SK-N-SH treated with all-trans-retinoic acid at 6 μM for 48 hours (cell line): ENCODE data around the gene CARD14.

ENCODE experiments used
- ATAC-seq: fragments of 200-7000 bp; cut with Tn5 transposase; 3 replicates; pipeline ENCODE4 v1.9.1; 2020; ENCODE audit warnings: mild to moderate bottlenecking, moderate library complexity
- BACH2 ChIP-seq: fragments of 250-450 bp; sonication (Bioruptor Pico); IDR thresholded peaks from 2 replicates; pipeline ENCODE4 v1.9.0; 2021; ENCODE audit warnings: mild to moderate bottlenecking, borderline replicate concordance
- CREB5 ChIP-seq: fragments of 250-450 bp; sonication (Bioruptor Pico); IDR thresholded peaks from 2 replicates; pipeline ENCODE4 v1.5.1; 2020; ENCODE audit warnings: low read depth, mild to moderate bottlenecking, moderate library complexity
- CSDC2 ChIP-seq: fragments of 250-450 bp; sonication (Bioruptor Pico); IDR thresholded peaks from 2 replicates; pipeline ENCODE4 v1.5.0; 2020; ENCODE audit warnings: mild to moderate bottlenecking, moderate library complexity
- ESRRG ChIP-seq: fragments of 250-450 bp; sonication (Bioruptor Pico); IDR thresholded peaks from 2 replicates; pipeline ENCODE4 v1.6.1; 2021; ENCODE audit warnings: mild to moderate bottlenecking
- ISL1 ChIP-seq: fragments of 250-450 bp; sonication (Bioruptor Pico); IDR thresholded peaks from 2 replicates; pipeline ENCODE4 v2.1.2; 2022; ENCODE audit warnings: mild to moderate bottlenecking, moderate library complexity
- OSR1 ChIP-seq: fragments of 250-450 bp; sonication (Bioruptor Pico); IDR thresholded peaks from 2 replicates; pipeline ENCODE4 v1.8.0; 2022; ENCODE audit warnings: moderate library complexity, mild to moderate bottlenecking, inconsistent platforms
- RARB ChIP-seq: fragments of 250-450 bp; sonication (Bioruptor Pico); IDR thresholded peaks from 2 replicates; pipeline ENCODE4 v1.8.0; 2021; ENCODE audit warnings: mild to moderate bottlenecking, moderate library complexity
- SNAI2 ChIP-seq: fragments of 250-450 bp; sonication (Bioruptor Pico); IDR thresholded peaks from 2 replicates; pipeline ENCODE4 v1.5.0; 2020; ENCODE audit warnings: mild to moderate bottlenecking, moderate library complexity
- TCF4 ChIP-seq: fragments of 250-450 bp; sonication (Bioruptor Pico); IDR thresholded peaks from 2 replicates; pipeline ENCODE4 v1.8.0; 2021; ENCODE audit warnings: mild to moderate bottlenecking, moderate library complexity, borderline replicate concordance
- TOX ChIP-seq: fragments of 250-450 bp; sonication (Bioruptor Pico); IDR thresholded peaks from 2 replicates; pipeline ENCODE4 v1.8.0; 2021; ENCODE audit warnings: mild to moderate bottlenecking, moderate library complexity, borderline replicate concordance
- ZC3H10 ChIP-seq: fragments of 250-450 bp; sonication (Bioruptor Pico); IDR thresholded peaks from 2 replicates; pipeline ENCODE4 v1.5.1; 2021; ENCODE audit warnings: mild to moderate bottlenecking, moderate library complexity
- ZNF565 ChIP-seq: fragments of 450-650 bp; formaldehyde crosslinking; conservative IDR thresholded peaks from 2 replicates; pipeline ENCODE4 v1.5.0; 2020; ENCODE audit warnings: low read depth, mild to moderate bottlenecking, moderate library complexity
- ZNF70 ChIP-seq: fragments of 450-650 bp; formaldehyde crosslinking; IDR thresholded peaks from 2 replicates; pipeline ENCODE4 v1.5.0; 2020; ENCODE audit warnings: mild to moderate bottlenecking, moderate library complexity
- ZNF8 ChIP-seq: fragments of 450-650 bp; formaldehyde crosslinking; IDR thresholded peaks from 2 replicates; pipeline ENCODE4 v1.5.0; 2020; ENCODE audit warnings: mild to moderate bottlenecking, moderate library complexity
- TF ChIP-seq, protein P1 (sequence below): fragments of 250-450 bp; sonication (Bioruptor Pico); IDR thresholded peaks from 2 replicates; pipeline ENCODE4 v1.8.0; 2021; ENCODE audit warnings: low read depth, mild to moderate bottlenecking, moderate library complexity, borderline replicate concordance
- TF ChIP-seq, protein P2 (sequence below): fragments of 250-450 bp; sonication (Bioruptor Pico); IDR thresholded peaks from 2 replicates; pipeline ENCODE4 v1.5.1; 2021; ENCODE audit warnings: mild to moderate bottlenecking, moderate library complexity
- TF ChIP-seq, protein P3 (sequence below): fragments of 250-450 bp; sonication (Bioruptor Pico); IDR thresholded peaks from 2 replicates; pipeline ENCODE4 v1.8.0; 2020; ENCODE audit warnings: mild to moderate bottlenecking, moderate library complexity, borderline replicate concordance

Gene CARD14

DNA sequence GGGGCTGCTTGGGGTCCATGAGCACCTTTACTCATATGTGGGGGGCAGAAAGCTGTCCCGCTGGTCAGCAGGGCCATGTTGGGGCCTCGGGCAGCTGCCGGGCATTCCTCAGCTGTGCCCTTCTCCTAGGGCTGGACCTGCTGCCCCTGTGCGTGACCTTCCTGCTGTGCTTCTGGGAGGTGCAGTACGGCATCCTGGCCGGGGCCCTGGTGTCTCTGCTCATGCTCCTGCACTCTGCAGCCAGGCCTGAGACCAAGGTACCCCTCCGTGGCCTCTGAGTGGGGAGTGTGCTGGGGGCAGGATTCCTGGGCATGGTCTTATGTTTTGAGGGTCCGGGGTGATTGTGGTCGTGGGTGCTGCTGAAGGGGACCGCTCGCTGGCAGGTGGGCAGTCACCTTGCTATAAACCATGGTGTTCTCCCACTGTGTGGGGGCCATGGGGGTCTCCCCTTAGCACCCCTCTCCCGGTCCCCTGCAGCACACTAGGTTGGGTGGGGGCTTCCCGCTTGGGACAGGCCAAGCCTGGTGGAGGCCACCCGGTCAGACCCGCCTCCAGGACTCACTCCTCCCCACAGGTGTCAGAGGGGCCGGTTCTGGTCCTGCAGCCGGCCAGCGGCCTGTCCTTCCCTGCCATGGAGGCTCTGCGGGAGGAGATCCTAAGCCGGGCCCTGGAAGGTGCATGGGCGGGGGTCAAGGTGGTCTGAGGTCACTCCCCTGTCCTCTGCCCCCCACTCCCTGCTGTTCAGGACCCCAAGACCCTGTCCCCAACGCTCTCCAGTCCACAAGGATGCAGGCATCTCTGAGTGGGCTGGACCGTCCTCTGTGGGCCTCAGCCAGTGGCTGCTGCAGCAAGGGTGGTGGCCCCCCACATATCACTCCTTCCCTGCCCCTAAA lies 78.4 kb downstream of the CARD14 start (continued):
- TF ChIP-seq, protein P1, sequence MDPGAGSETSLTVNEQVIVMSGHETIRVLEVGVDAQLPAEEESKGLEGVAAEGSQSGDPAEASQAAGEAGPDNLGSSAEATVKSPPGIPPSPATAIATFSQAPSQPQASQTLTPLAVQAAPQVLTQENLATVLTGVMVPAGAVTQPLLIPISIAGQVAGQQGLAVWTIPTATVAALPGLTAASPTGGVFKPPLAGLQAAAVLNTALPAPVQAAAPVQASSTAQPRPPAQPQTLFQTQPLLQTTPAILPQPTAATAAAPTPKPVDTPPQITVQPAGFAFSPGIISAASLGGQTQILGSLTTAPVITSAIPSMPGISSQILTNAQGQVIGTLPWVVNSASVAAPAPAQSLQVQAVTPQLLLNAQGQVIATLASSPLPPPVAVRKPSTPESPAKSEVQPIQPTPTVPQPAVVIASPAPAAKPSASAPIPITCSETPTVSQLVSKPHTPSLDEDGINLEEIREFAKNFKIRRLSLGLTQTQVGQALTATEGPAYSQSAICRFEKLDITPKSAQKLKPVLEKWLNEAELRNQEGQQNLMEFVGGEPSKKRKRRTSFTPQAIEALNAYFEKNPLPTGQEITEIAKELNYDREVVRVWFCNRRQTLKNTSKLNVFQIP, result no peak

DNA sequence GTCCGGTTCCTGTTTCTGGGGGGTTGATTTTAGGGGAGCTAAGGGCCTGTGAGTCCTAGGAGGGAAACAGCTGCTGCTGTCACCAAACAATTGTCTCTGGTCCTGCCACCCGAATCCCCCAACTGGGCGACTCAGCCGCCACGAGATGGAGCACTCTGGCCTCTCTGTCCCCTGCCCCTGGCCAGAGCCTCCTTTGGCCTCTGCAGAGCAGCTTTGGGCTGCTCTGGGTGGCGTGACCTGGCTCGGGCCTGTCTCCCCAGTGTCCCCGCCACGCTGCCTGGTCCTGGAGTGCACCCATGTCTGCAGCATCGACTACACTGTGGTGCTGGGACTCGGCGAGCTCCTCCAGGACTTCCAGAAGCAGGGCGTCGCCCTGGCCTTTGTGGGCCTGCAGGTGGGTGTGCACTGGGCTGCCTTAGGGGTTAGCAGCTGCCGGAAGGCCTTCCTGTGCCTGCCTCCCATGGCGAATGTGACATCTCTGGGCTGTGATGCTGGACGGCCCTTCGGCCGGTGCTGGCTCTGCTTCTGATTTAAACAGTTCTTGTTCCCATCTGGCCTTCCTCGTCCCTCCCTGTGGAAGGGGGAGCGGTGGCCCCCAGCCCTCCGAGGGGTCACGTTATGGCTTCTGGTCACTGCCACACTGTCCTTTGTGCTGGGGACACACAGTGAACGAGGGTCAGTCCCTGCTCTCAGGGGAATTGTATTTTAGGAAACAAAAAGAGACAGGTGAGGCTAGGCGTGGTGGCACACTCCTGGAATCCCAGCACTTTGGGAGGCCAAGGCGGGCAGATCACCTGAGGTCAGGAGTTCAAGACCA lies 79.3 kb downstream of the CARD14 start:
- ATAC-seq, result no peak
- TF ChIP-seq, protein P2, sequence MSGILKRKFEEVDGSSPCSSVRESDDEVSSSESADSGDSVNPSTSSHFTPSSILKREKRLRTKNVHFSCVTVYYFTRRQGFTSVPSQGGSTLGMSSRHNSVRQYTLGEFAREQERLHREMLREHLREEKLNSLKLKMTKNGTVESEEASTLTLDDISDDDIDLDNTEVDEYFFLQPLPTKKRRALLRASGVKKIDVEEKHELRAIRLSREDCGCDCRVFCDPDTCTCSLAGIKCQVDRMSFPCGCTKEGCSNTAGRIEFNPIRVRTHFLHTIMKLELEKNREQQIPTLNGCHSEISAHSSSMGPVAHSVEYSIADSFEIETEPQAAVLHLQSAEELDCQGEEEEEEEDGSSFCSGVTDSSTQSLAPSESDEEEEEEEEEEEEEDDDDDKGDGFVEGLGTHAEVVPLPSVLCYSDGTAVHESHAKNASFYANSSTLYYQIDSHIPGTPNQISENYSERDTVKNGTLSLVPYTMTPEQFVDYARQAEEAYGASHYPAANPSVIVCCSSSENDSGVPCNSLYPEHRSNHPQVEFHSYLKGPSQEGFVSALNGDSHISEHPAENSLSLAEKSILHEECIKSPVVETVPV (CRISPR knock-in tag), result no peak
- TF ChIP-seq ZNF565, result no peak
- no peak for TF ChIP-seq ISL1 (CRISPR knock-in tag)
- TF ChIP-seq SNAI2 (CRISPR knock-in tag), result no peak
- TF ChIP-seq, protein P3, sequence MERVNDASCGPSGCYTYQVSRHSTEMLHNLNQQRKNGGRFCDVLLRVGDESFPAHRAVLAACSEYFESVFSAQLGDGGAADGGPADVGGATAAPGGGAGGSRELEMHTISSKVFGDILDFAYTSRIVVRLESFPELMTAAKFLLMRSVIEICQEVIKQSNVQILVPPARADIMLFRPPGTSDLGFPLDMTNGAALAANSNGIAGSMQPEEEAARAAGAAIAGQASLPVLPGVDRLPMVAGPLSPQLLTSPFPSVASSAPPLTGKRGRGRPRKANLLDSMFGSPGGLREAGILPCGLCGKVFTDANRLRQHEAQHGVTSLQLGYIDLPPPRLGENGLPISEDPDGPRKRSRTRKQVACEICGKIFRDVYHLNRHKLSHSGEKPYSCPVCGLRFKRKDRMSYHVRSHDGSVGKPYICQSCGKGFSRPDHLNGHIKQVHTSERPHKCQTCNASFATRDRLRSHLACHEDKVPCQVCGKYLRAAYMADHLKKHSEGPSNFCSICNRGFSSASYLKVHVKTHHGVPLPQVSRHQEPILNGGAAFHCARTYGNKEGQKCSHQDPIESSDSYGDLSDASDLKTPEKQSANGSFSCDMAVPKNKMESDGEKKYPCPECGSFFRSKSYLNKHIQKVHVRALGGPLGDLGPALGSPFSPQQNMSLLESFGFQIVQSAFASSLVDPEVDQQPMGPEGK (CRISPR knock-in tag), result no peak
- TF ChIP-seq RARB (CRISPR knock-in tag), result no peak
- no peak for TF ChIP-seq TOX (CRISPR knock-in tag)
- TF ChIP-seq ZNF70 (CRISPR knock-in tag), result no peak
- TF ChIP-seq ZNF8 (CRISPR knock-in tag), result no peak

- no peak for TF ChIP-seq ZC3H10 (CRISPR knock-in tag)
- TF ChIP-seq CSDC2 (CRISPR knock-in tag), result no peak
- TF ChIP-seq, protein P3 (CRISPR knock-in tag), result no peak
- no peak for TF ChIP-seq TCF4 (CRISPR knock-in tag)
- TF ChIP-seq CREB5, result no peak
- no peak for TF ChIP-seq OSR1 (CRISPR knock-in tag)
- TF ChIP-seq, protein P1, result no peak
- TF ChIP-seq, protein P2 (CRISPR knock-in tag), result no peak
- no peak for TF ChIP-seq ESRRG (CRISPR knock-in tag)
- no peak for TF ChIP-seq BACH2 (CRISPR knock-in tag)
- no peak for TF ChIP-seq ZNF8 (CRISPR knock-in tag)
- ATAC-seq, result no peak
Measured at GRCh38 chr17:80251966-80252365, 82.1 kb downstream of the CARD14 start.
